ENCODE data around the gene DAB2IP.

DNA sequence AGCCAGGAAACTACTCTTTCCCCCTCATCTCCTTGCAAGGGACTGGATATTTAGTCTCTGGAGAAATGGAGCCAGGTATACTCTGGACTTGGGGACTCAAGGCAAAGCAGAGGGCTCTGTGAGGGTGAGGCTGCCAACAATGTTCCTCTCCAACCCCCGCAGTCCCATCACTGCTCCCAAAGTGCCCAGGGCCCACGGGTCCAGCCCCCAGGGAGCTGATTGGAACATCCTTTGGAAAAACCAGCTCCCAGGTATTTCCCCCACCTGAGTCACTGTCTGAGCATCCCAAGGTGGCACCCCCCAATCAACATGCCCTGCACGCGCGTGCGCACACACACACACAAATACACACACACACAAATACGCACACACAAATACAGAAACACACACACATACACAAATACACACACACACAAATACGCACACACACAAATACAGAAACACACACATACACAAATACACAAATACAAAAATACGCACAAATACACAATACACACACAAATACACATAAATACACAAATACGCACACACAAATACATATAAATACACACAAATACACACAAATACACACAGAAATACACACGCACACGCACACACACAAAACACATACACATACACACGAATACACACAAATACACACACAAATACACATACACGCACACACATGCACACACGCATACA lies 137.4 kb downstream of the DAB2IP start:
- no peak for TF ChIP-seq EP300 (IDR thresholded peaks at IDR 0.05)
- TF ChIP-seq, protein P1, sequence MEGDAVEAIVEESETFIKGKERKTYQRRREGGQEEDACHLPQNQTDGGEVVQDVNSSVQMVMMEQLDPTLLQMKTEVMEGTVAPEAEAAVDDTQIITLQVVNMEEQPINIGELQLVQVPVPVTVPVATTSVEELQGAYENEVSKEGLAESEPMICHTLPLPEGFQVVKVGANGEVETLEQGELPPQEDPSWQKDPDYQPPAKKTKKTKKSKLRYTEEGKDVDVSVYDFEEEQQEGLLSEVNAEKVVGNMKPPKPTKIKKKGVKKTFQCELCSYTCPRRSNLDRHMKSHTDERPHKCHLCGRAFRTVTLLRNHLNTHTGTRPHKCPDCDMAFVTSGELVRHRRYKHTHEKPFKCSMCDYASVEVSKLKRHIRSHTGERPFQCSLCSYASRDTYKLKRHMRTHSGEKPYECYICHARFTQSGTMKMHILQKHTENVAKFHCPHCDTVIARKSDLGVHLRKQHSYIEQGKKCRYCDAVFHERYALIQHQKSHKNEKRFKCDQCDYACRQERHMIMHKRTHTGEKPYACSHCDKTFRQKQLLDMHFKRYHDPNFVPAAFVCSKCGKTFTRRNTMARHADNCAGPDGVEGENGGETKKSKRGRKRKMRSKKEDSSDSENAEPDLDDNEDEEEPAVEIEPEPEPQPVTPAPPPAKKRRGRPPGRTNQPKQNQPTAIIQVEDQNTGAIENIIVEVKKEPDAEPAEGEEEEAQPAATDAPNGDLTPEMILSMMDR (IDR thresholded peaks at IDR 0.05) = no peak

All from upper lobe of left lung (tissue), 4 donors.